ENCODE measurements around the gene RAPSN.

The RAPSN gene

GRCh38 chr11:47483457-47483856 is 34.5 kb upstream of the RAPSN start:
- H3K4me1 ChIP-seq (ENCODE audit: control insufficient read depth, insufficient read depth, low read length) = no peaks in the 10 kb centered on the region
- peak; percentile 82 for TF ChIP-seq ZNF664 (tag by site-specific recombination; IDR thresholded peaks at IDR 0.05)
- no peak for TF ChIP-seq GLI2 (tag by site-specific recombination; IDR thresholded peaks at IDR 0.05; ENCODE audit: borderline replicate concordance, low read depth)
- no peak for TF ChIP-seq SALL2 (tag by site-specific recombination; IDR thresholded peaks at IDR 0.05; ENCODE audit: borderline replicate concordance)
- no peak for TF ChIP-seq MYNN (tag by site-specific recombination; IDR thresholded peaks at IDR 0.05; ENCODE audit: borderline replicate concordance)
- TF ChIP-seq PATZ1 (tag by site-specific recombination; IDR thresholded peaks at IDR 0.05) = no peak
- no peak for TF ChIP-seq ZNF548 (tag by site-specific recombination; IDR thresholded peaks at IDR 0.05)
- TF ChIP-seq PRDM4 (tag by site-specific recombination; IDR thresholded peaks at IDR 0.05) = no peak
- TF ChIP-seq ZNF24 (tag by site-specific recombination; IDR thresholded peaks at IDR 0.05) = no peak
- H3K4me3 ChIP-seq (ENCODE audit: low read depth, low read length) = no peak overlapping the region
- CTCF ChIA-PET = no interaction called here
- POLR2A ChIA-PET = no interaction called here
- H3K36me3 ChIP-seq (ENCODE audit: control insufficient read depth in 2 of 2, insufficient read depth in 1 of 2, low read length in 2 of 2) = peaks cover 36 to 90% of the 10 kb centered on the region in 2 experiments
- no peak overlapping the region for H3K27ac ChIP-seq (ENCODE audit: extremely low read depth, low read depth, low read length)
- no peaks in the 10 kb centered on the region for H3K9me3 ChIP-seq (ENCODE audit: control insufficient read depth, insufficient read depth, low read depth, low read length)

- ChIA-PET POLR2A (no interaction called here), CTCF (no interaction called here)
- Histone ChIP-seq H3K9me3 (ENCODE audit: control insufficient read depth, insufficient read depth, low read depth, low read length) (no peaks in the 10 kb centered on the region), H3K36me3 (ENCODE audit: control insufficient read depth in 2 of 2, insufficient read depth in 1 of 2, low read length in 2 of 2) (peaks cover 37 to 93% of the 10 kb centered on the region in 2 experiments), H3K4me1 (ENCODE audit: control insufficient read depth, insufficient read depth, low read length) (no peaks in the 10 kb centered on the region), H3K27ac (ENCODE audit: extremely low read depth, low read depth, low read length) (no peak overlapping the region), H3K4me3 (ENCODE audit: low read depth, low read length) (no peak overlapping the region)
- TF ChIP-seq ZNF280D (tag by site-specific recombination; IDR thresholded peaks at IDR 0.05) = no peak
- TF ChIP-seq ZNF362 (tag by site-specific recombination; IDR thresholded peaks at IDR 0.05) = 0 out of 2 replicates have a peak, but pooled peaks have one; percentile 35
- TF ChIP-seq ZNF704 (tag by site-specific recombination; IDR thresholded peaks at IDR 0.05) = no peak
Observed at GRCh38 chr11:47480762-47481161, 31.8 kb upstream of the RAPSN start.
